Left ventricle myocardium inferior (tissue), 1 donor: ENCODE data around the gene MCC. TPM values are rescaled to one million over a fixed set of nuclear protein-coding genes. Genes with fewer than 3 reads are reported as not detected.

Experiments
- DNase-seq: peaks from one replicate; pipeline ENCODE4 v3.0.0-alpha.2; 2020
- H3K27ac ChIP-seq: fragments of 200-600 bp; replicated peaks from 2 replicates; pipeline ENCODE4 v1.8.0; 2021
- H3K27me3 ChIP-seq: fragments of 200-600 bp; 2 replicates; pipeline ENCODE4 v1.8.0; 2021; ENCODE audit warnings: low read depth
- H3K36me3 ChIP-seq: fragments of 200-600 bp; 2 replicates; pipeline ENCODE4 v1.8.0; 2021
- H3K4me1 ChIP-seq: fragments of 200-600 bp; 2 replicates; pipeline ENCODE4 v1.8.0; 2021
- H3K4me3 ChIP-seq: fragments of 200-600 bp; 2 replicates; pipeline ENCODE4 v1.8.0; 2021; ENCODE audit warnings: mild to moderate bottlenecking, moderate library complexity
- H3K9me3 ChIP-seq: fragments of 200-600 bp; replicated peaks from 2 replicates; pipeline ENCODE4 v1.8.0; 2021
- intact Hi-C: fragments of 100-400 bp; cut with micrococcal nuclease; formaldehyde crosslinking; loops from one replicate; pipeline ENCODE4 v1.11.0; 2022
- total RNA-seq: library from RNA; stranded (reverse); fragmentation: NEBNext Ultra II Directional; extraction: Animal tissue kit (Norgen Biotek cat#: 25700); gene quantifications from one replicate; pipeline ENCODE4 v1.2.1, GENCODE V29; 2021
- TF ChIP-seq, protein P1 (sequence below): fragments of 200-600 bp; IDR thresholded peaks from 2 replicates; pipeline ENCODE4 v1.8.0; 2021; ENCODE audit warnings: antibody characterized with exemption, mild to moderate bottlenecking, borderline replicate concordance
- donor health status: DM: no; HTN: yes; CAD: no; lungs with severe emphysema.

Gene MCC
- total RNA-seq, 1 donor from 2014 or later: 31.6 TPM

GRCh38 chr5:113397046-113397445 lies 91.2 kb downstream of the MCC start:
- TF ChIP-seq, protein P1, sequence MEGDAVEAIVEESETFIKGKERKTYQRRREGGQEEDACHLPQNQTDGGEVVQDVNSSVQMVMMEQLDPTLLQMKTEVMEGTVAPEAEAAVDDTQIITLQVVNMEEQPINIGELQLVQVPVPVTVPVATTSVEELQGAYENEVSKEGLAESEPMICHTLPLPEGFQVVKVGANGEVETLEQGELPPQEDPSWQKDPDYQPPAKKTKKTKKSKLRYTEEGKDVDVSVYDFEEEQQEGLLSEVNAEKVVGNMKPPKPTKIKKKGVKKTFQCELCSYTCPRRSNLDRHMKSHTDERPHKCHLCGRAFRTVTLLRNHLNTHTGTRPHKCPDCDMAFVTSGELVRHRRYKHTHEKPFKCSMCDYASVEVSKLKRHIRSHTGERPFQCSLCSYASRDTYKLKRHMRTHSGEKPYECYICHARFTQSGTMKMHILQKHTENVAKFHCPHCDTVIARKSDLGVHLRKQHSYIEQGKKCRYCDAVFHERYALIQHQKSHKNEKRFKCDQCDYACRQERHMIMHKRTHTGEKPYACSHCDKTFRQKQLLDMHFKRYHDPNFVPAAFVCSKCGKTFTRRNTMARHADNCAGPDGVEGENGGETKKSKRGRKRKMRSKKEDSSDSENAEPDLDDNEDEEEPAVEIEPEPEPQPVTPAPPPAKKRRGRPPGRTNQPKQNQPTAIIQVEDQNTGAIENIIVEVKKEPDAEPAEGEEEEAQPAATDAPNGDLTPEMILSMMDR: no peak
- H3K9me3 ChIP-seq: no peaks in the 10 kb centered on the region
- intact Hi-C loops: no loop called here

GRCh38 chr5:113394658-113395057 lies 93.6 kb downstream of the MCC start:
- intact Hi-C loops: no loop called here
- TF ChIP-seq, protein P1: no peak
- Histone ChIP-seq H3K4me1 (no peaks in the 10 kb centered on the region), H3K27me3 (no peaks in the 10 kb centered on the region), H3K4me3 (no peak overlapping the region), H3K9me3 (no peaks in the 10 kb centered on the region), H3K36me3 (no peaks in the 10 kb centered on the region), H3K27ac (no peak overlapping the region)
- no peak for DNase-seq

More at GRCh38 chr5:113397046-113397445, 91.2 kb downstream of the MCC start:
- H3K27ac ChIP-seq: no peak overlapping the region
- H3K27me3 ChIP-seq: no peaks in the 10 kb centered on the region
- no peak for DNase-seq
- no peaks in the 10 kb centered on the region for H3K4me1 ChIP-seq
- no peaks in the 10 kb centered on the region for H3K36me3 ChIP-seq
- no peak overlapping the region for H3K4me3 ChIP-seq

- H3K27me3 ChIP-seq: no peaks in the 10 kb centered on the region
- H3K4me3 ChIP-seq: no peak overlapping the region
- no peaks in the 10 kb centered on the region for H3K36me3 ChIP-seq
- H3K4me1 ChIP-seq: no peaks in the 10 kb centered on the region
- H3K9me3 ChIP-seq: no peaks in the 10 kb centered on the region
- no peak overlapping the region for H3K27ac ChIP-seq
- intact Hi-C loops: no loop called here
- TF ChIP-seq, protein P1: no peak
- no peak for DNase-seq
Measured at GRCh38 chr5:113390224-113390623, 98.0 kb downstream of the MCC start.

DNA sequence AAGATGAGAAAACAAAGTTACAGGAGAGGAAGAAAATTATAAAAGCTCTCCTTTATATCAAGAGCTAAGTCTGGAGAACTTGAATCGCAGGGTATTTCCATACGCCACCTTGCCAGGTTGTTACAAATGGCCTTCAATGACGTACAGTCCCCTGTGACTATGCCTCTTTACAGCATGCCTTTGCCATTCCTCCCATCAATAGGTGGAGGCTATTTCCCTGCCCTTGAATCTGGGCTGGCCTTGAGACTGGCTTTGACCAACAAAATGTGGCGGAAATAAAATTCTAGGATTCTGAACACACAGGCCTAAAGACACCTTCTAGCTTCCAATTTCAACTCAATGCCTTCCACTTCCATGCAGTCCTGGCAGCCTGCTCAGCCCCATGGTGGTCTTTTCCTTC lies 99.1 kb downstream of the MCC start:
- no peak overlapping the region for H3K4me3 ChIP-seq
- no peaks in the 10 kb centered on the region for H3K36me3 ChIP-seq
- intact Hi-C loops: loop anchor here (10.0 kb wide), 1 partner anchor 96 kb away; the partner anchor contains the start of gene MCC
- TF ChIP-seq, protein P1: no peak
- no peaks in the 10 kb centered on the region for H3K27me3 ChIP-seq
- DNase-seq: no peak
- no peaks in the 10 kb centered on the region for H3K4me1 ChIP-seq
- H3K9me3 ChIP-seq: no peaks in the 10 kb centered on the region
- no peak overlapping the region for H3K27ac ChIP-seq

- Histone ChIP-seq H3K4me1 (no peaks in the 10 kb centered on the region), H3K9me3 (no peaks in the 10 kb centered on the region), H3K27ac (no peak overlapping the region), H3K4me3 (no peak overlapping the region), H3K36me3 (no peaks in the 10 kb centered on the region), H3K27me3 (no peaks in the 10 kb centered on the region)
- DNase-seq: no peak
- TF ChIP-seq, protein P1: no peak
- intact Hi-C loops: loop anchor here (10.0 kb wide), 1 partner anchor 97 kb away; the partner anchor contains the start of gene MCC
Measured at GRCh38 chr5:113387844-113388243, 100.4 kb downstream of the MCC start.
